Esophagus squamous epithelium (tissue), 5 donors: Measurements from ENCODE around the gene SLC6A3. TPM values are rescaled to one million over a fixed set of nuclear protein-coding genes. Genes with fewer than 3 reads are reported as not detected.

Source experiments
- DNase-seq: peaks from one replicate; lab custom pipeline; 2025; lab: John Stamatoyannopoulos, UW
- H3K27ac ChIP-seq, 4 donors: fragments of 200-600 bp; sonication (generic); one replicate each; pipeline ENCODE4 v1.5.1; 2016 to 2019; ENCODE audit warnings: mild to moderate bottlenecking in 1 of 4
- H3K27me3 ChIP-seq, 4 donors: fragments of 200-600 bp; sonication (generic); 1 replicate in 3 of 4; 2 replicates in 1 of 4; pipeline versions ENCODE4 v1.5.1 to v1.6.0; 2017 to 2021; ENCODE audit warnings: antibody characterized with exemption in 1 of 4
- H3K36me3 ChIP-seq, 3 donors: fragments of 200-600 bp; sonication (generic); one replicate each; pipeline ENCODE4 v1.5.1; 2016 to 2019
- H3K4me1 ChIP-seq, 3 donors: fragments of 200-600 bp; sonication (generic); one replicate each; pipeline ENCODE4 v1.5.1; 2017 to 2019
- H3K4me3 ChIP-seq, 4 donors: fragments of 200-600 bp; sonication (generic); 1 replicate in 3 of 4; 2 replicates in 1 of 4; pipeline ENCODE4 v1.5.1; 2016 to 2019; ENCODE audit warnings: mild to moderate bottlenecking in 2 of 4, moderate library complexity in 1 of 4
- H3K9me3 ChIP-seq, 3 donors: fragments of 200-600 bp; sonication (generic); one replicate each; pipeline ENCODE4 v1.5.1; 2016 to 2019
- CTCF ChIP-seq, 6 experiments: fragments of 450-650 bp in 4 of 6; fragments of 200-600 bp in 2 of 6; sonication (generic) in 2 of 6; IDR thresholded peaks; one replicate each; pipeline ENCODE4 v1.5.1; 2016 to 2019; ENCODE audit warnings: antibody characterized with exemption in 6 of 6, mild to moderate bottlenecking in 4 of 6, moderate library complexity in 4 of 6
- POLR2A ChIP-seq, 4 donors: fragments of 450-650 bp; IDR thresholded peaks; one replicate each; pipeline ENCODE4 v1.6.1; 2017; ENCODE audit warnings: antibody characterized with exemption in 4 of 4, mild to moderate bottlenecking in 4 of 4, moderate library complexity in 3 of 4
- WGBS, 2 donors: methylation state at CpG; one replicate each; pipeline ENCODE4 v1.1.5; 2018; 5-methylcytosine and 5-hydroxymethylcytosine counted together
- intact Hi-C: fragments of 100-400 bp; cut with DNase I; formaldehyde crosslinking; loops from one replicate; pipeline ENCODE4 v1.15.0; 2022
- total RNA-seq, 4 donors: library from RNA; depleted of rRNA; stranded (reverse); fragments of >200 nt; gene quantifications; one replicate each; pipeline ENCODE4 v1.1.0, GENCODE V29; 2016
- donor health status: DM: yes; HTN: yes; CAD: no.

Gene SLC6A3
- total RNA-seq, 4 donors from 2014 or later = 0.19 TPM; not detected in 3

GRCh38 chr5:1388383-1388967 is 56.8 kb downstream of the SLC6A3 start:
- intact Hi-C loops = no loop called here
- TF ChIP-seq POLR2A (IDR thresholded peaks at IDR 0.05) (no peak), CTCF (IDR thresholded peaks at IDR 0.05) (no peak)
- peaks cover 5 to 20% (median 8%) of the 10 kb centered on the region in 3 donors for H3K4me1 ChIP-seq

GRCh38 chr5:1387876-1388275 is 57.4 kb downstream of the SLC6A3 start:
- TF ChIP-seq CTCF (IDR thresholded peaks at IDR 0.05) (no peak), POLR2A (IDR thresholded peaks at IDR 0.05) (no peak)
- Histone ChIP-seq H3K4me1 (peaks cover 5 to 20% (median 8%) of the 10 kb centered on the region in 3 donors), H3K27ac (no peak overlapping the region), H3K27me3 (peaks cover 0 to 73% (median 0%) of the 10 kb centered on the region in 4 donors), H3K36me3 (no peaks in the 10 kb centered on the region), H3K4me3 (no peak overlapping the region), H3K9me3 (no peaks in the 10 kb centered on the region)
- no peak for DNase-seq
- intact Hi-C loops = no loop called here
- WGBS, 2 donors = 76 to 83% methylated on average over 5 of the region's 5 CpGs

More at GRCh38 chr5:1388383-1388967, 56.8 kb downstream of the SLC6A3 start:
- Histone ChIP-seq H3K4me3 (no peak overlapping the region), H3K27ac (no peak overlapping the region), H3K36me3 (no peaks in the 10 kb centered on the region), H3K27me3 (peaks cover 0 to 73% (median 0%) of the 10 kb centered on the region in 4 donors), H3K9me3 (no peaks in the 10 kb centered on the region)
- DNase-seq = no peak
- 75 to 84% methylated on average over 4 of the region's 4 CpGs for WGBS, 2 donors

GRCh38 chr5:1387059-1387755 is 58.0 kb downstream of the SLC6A3 start:
- Histone ChIP-seq H3K4me3 (no peak overlapping the region), H3K4me1 (peaks cover 5 to 20% (median 8%) of the 10 kb centered on the region in 3 donors), H3K27me3 (peaks cover 0 to 73% (median 0%) of the 10 kb centered on the region in 4 donors), H3K9me3 (no peaks in the 10 kb centered on the region), H3K36me3 (no peaks in the 10 kb centered on the region), H3K27ac (no peak overlapping the region)
- DNase-seq = no peak
- no peak for TF ChIP-seq POLR2A (IDR thresholded peaks at IDR 0.05)
- TF ChIP-seq CTCF (IDR thresholded peaks at IDR 0.05) = no peak
- intact Hi-C loops = no loop called here
- 38 to 44% methylated on average over 3 to 5 of the region's 11 CpGs for WGBS, 2 donors

GRCh38 chr5:1386274-1386717 is 58.9 kb downstream of the SLC6A3 start:
- intact Hi-C loops = no loop called here
- no peak for TF ChIP-seq POLR2A (IDR thresholded peaks at IDR 0.05)
- TF ChIP-seq CTCF (IDR thresholded peaks at IDR 0.05) = no peak
- no peak for DNase-seq

More at GRCh38 chr5:1386274-1386717, 58.9 kb downstream of the SLC6A3 start:
- Histone ChIP-seq H3K9me3 (no peaks in the 10 kb centered on the region), H3K4me3 (peak overlapping the region; percentile 47 to 73 (median 60)), H3K4me1 (peaks cover 5 to 20% (median 8%) of the 10 kb centered on the region in 3 donors), H3K36me3 (no peaks in the 10 kb centered on the region), H3K27ac (peak overlapping the region; percentile 21 to 87 (median 74)), H3K27me3 (peaks cover 0 to 73% (median 0%) of the 10 kb centered on the region in 4 donors)
- WGBS, 2 donors = 0 to 2% methylated on average over 4 to 11 of the region's 36 CpGs
